NB4 (cell line): ENCODE data around the gene EEPD1.
"Not testable (repeated sequence)": the region's sequence is repeated elsewhere in the genome, so short reads cannot be mapped to it uniquely, and the experiment has no call there.

ENCODE experiments used
- DNase-seq: peaks from one replicate; pipeline ENCODE4 v3.0.0; 2010; ENCODE audit warnings: low read depth
- H3K4me3 ChIP-seq: one replicate; pipeline ENCODE4 v1.5.1; 2011; ENCODE audit warnings: mild to moderate bottlenecking, low read depth, low read length, moderate library complexity
- MYC ChIP-seq: IDR thresholded peaks from 2 replicates; pipeline ENCODE4 v1.6.1; 2011; ENCODE audit warnings: low read depth, low read length
- POLR2A ChIP-seq: IDR thresholded peaks from 2 replicates; pipeline ENCODE4 v1.6.1; 2011; ENCODE audit warnings: mild to moderate bottlenecking; ENCODE audit not compliant: insufficient read length; ENCODE audit errors: extremely low read depth
- TF ChIP-seq, protein P1 (sequence below): IDR thresholded peaks from one replicate; pipeline ENCODE4 v1.5.1; 2012; ENCODE audit warnings: low read depth, low read length
- TF ChIP-seq, protein P2 (sequence below): IDR thresholded peaks from 2 replicates; pipeline ENCODE4 v1.6.1; 2011; ENCODE audit warnings: low read depth, low read length

EEPD1 gene

DNA sequence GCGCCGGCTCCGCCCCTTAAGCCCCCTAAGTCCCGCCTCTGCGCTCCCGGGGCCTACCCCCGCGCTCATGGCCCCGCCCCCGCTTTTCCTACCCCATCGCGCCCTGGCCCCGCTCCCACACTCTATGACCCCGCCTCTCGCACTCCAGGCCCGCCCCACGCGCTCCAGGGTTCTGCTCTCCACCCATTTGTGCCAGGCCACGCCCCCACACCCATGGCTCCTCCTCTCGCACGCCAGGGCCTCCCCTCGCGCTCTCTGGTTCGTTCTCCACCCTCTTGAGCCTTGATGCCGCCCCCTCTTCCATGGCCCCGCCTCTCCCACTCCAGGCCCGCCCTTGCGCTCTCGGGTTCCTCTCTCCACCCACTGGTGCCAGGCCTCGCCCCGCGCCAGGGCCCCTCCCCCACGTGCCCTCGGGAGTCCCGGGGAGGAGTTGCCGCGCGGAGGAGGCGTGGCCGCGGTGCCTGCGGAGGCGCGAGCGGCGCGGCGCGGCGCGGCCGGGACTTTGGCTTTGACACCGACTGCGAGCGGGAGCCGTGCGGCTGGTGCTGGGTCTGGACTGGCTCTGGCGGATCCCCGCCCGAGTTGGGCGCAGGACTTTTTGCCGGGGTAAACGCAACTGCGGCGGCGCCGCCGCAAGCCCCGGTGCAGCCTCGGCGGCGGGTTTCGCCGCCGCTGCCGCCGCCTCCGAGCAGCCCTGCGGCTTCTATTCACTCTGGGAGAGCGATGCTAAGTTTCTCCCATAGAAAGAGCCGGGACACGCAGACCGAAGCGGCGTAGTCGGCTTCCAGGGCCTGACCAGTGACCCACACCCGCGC lies at the start of gene EEPD1:
Gene EEPD1, plus strand, starts transcription at position 499 of the 815 bp plus-strand sequence. CDS start 1,071 bp downstream, outside the sequence.
- DNase-seq: peak; percentile 100
- peak within 1 kb of the TSS; percentile 60 for H3K4me3 ChIP-seq

DNA sequence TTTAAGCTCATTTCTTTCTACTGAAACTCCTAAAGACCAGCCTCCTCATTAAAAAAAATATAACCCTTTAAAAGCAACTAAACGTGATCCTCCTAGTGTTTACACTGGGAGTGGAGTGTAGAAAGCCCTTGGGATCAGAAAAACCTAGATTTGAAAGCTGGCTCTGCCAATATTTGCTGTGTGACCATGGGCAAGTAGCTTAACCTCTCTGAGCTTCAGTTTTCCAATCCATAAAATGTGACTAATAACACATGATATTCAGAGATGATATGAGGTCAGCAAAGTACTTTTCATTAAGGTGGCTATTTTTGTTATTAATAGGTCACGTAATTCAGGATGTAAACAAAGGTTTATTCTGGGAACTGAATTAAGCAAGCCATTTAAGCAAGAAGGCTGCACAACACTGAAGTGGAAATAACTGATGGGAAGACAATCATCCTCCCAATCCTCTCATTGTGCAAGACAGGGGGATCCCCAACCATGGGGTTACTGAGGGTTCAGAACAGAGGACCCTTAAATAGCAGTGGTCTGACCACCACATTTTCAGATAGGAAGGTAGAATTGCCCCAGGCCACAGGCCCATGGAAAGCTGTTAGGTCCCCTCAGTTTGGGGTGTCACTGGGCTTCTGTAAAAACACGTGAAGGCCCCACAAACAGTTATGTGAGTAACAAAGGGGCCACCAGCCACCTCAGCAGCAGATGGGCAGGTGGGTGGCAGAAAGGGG lies 49.1 kb upstream of the EEPD1 start:
- no peak for DNase-seq
- TF ChIP-seq, protein P1, sequence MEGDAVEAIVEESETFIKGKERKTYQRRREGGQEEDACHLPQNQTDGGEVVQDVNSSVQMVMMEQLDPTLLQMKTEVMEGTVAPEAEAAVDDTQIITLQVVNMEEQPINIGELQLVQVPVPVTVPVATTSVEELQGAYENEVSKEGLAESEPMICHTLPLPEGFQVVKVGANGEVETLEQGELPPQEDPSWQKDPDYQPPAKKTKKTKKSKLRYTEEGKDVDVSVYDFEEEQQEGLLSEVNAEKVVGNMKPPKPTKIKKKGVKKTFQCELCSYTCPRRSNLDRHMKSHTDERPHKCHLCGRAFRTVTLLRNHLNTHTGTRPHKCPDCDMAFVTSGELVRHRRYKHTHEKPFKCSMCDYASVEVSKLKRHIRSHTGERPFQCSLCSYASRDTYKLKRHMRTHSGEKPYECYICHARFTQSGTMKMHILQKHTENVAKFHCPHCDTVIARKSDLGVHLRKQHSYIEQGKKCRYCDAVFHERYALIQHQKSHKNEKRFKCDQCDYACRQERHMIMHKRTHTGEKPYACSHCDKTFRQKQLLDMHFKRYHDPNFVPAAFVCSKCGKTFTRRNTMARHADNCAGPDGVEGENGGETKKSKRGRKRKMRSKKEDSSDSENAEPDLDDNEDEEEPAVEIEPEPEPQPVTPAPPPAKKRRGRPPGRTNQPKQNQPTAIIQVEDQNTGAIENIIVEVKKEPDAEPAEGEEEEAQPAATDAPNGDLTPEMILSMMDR: no peak
- TF ChIP-seq MYC: no peak
- TF ChIP-seq POLR2A: no peak
- TF ChIP-seq, protein P2, sequence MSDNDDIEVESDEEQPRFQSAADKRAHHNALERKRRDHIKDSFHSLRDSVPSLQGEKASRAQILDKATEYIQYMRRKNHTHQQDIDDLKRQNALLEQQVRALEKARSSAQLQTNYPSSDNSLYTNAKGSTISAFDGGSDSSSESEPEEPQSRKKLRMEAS: no peak

More for the DNA sequence above, at the start of gene EEPD1:
- TF ChIP-seq POLR2A (peak; percentile 79), MYC (peak; percentile 62)
- TF ChIP-seq, protein P2: peak; percentile 90
- TF ChIP-seq, protein P1: no peak

DNA sequence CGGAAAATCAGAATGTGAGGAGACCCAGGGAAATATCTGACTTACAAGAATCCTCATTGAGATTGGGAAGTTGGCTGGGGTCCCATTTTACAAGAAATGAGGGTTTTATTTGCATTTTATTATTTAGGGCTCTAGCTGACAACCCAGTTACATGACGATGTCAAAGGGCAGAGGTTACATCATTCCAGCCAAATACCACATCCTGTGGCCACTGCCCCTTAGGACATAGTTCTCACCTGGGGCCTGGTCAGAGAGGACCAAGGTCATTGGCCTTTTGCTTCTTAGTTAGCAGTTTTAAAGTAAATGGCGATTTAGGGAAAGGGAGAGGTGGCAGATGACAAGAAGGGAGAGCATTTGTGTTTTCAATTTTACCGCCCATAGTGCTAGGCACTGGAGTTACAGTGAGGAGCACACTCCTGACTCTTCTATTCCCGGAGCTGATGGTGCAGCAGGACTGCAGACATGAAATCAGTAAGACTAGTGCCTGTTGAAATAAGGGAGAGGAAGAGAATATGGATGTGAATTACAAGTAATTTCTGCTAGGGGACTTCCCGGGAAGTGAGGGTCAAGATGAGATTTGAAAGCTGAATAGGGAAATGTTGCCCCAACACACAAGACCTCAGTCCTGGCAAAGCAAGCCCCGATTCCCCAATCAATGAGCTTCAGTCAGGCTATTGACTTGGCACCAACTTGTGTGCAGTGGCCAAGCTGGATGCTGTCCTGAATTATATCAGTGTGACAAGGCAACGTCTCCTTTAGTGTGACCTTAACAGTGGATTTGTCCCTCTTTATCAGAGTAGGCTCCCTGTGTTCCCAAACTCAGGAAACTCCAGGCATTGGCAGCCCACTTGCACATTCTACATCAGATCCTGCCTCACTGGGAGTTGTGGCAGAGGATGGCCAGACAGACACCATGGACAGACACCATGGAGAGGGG lies 45.8 kb upstream of the EEPD1 start:
- not testable (repeated sequence) for DNase-seq

More for the DNA sequence above, 49.1 kb upstream of the EEPD1 start:
- H3K4me3 ChIP-seq: no peak overlapping the region

DNA sequence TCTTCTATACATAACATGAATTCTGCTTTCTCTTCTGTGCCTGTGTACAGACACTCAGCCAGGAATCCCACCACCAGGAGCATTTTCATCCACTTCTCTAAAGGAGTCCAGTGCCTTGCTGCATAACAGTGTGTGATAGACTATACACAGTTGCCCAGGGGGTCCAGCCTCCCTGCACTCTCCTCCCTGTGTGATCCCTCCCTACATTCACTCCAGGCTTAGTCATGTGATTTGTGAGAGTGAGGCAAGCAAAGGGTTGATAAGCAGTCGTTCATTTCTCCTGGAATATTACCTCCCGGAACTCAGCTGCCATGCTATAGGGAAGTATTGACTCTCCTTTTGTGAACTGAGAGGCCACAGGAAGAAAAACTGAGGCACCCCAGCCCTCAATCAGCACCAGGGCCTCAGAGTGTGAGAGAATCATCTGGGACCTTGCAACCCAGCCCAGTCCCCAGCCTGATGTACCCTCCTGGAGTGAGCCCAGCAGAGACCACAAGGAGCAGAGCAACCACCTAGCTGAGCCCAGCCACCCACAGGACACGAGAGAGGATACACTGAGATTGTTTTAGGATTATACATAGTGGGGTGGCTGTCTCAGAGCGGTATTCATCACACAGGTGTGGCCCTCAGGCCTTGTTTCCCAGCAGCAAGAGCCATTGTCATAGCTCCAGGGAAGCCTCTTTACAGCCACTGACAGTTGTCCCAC lies 45.0 kb upstream of the EEPD1 start:
- no peak for DNase-seq
- no peak overlapping the region for H3K4me3 ChIP-seq
- no peak for TF ChIP-seq POLR2A
- TF ChIP-seq, protein P2: no peak
- TF ChIP-seq MYC: no peak
- TF ChIP-seq, protein P1: no peak

More for the DNA sequence above, 45.8 kb upstream of the EEPD1 start:
- not testable (repeated sequence) for H3K4me3 ChIP-seq

DNA sequence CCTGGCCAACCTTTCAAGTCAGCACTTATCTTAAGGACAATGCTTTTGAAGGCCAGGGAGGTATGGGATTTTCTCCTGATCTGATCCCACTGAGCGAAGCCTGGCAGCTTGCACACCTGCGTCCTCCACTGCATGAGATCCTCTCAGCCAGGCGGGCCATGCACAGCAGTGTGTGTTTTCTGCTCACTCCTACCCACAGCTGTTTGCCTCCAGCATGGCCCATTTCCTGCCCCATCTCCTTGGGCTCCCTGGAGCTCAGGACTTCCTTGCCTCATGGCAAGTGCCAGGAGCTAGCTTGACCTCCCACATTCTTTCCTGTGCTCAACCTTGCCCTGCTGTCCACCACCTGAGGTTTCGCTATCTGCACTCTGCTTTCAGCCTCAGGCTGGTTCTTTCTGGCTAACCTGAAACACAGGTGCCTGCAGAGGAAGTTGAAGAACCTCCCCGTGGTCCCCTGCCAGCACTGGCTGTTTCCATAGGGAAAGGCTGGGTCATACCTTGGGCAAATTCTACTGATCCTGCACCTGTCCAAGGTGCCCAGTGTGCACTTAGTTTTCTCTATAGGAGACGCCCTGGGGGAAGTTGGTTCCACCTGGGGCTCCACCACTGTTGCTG lies 43.9 kb upstream of the EEPD1 start:
- H3K4me3 ChIP-seq: no peak overlapping the region
- no peak for DNase-seq
- TF ChIP-seq, protein P2: no peak
- no peak for TF ChIP-seq MYC
- TF ChIP-seq, protein P1: no peak
- no peak for TF ChIP-seq POLR2A
